HT-29 (cell line): ENCODE measurements around the gene GABRA1. TPM values are rescaled to one million over a fixed set of nuclear protein-coding genes. Genes with fewer than 3 reads are reported as not detected.

Experiments used
- total RNA-seq: library from RNA; depleted of rRNA; stranded (reverse); fragments of >200 nt; shearing (Covaris generic); gene quantifications from 2 replicates; pipeline ENCODE4 v1.2.3, GENCODE V29; 2014; rRNA removed

The GABRA1 gene
- total RNA-seq, 1 experiment from 2014 or later, result not detected

Other genes with a start within 250 kb of the GABRA1 start
- gene GABRA6, start 162.4 kb upstream of the GABRA1 start, total RNA-seq, result not detected in 2 replicates
- not detected in 2 replicates for gene GABRG2, start 219.7 kb downstream of the GABRA1 start, total RNA-seq